ENCODE data around the gene SNTG2.

Gene SNTG2

DNA sequence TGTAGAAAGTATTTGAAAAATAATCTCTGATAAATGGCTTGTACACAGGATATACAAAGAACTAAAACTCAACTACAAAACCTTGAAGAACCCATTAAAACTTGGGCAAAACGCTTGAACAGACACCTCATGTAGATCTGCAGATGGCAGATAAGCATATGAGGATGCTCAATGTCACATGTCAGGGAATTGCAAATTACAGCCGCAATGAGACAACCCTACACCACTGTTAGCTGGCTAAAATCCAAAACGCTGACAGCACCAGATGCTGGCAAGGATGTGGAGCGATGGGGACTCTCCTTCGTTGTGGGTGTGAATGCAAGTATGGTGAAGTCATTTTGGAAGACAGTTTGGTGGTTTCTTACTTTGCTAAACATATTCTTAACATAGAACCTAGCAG is 53.7 kb downstream of the SNTG2 start:
- DNase-seq: no peak

- DNase-seq: no peak
These were observed 59.8 kb downstream of the SNTG2 start for GRCh38 chr2:1010415-1010930.

DNA sequence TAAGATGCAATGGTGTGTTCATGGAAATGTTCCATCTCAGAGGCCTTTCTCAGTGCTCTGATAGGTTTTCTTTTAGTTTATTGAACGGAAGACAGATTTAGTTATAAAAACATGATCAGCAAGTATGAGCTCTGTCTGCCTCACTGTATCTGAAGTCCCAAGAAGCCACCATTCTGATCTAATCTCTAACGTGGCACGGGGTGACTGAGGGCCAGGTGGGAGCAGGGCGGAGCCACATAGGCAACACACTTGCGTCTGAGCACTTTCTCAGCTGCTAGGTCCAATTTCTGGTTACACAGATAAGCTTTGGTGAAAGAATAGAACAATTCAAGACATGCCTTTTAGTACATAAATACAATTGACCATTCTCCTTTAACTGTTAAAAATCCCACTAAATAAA is 60.4 kb downstream of the SNTG2 start:
- DNase-seq: no peak

DNA sequence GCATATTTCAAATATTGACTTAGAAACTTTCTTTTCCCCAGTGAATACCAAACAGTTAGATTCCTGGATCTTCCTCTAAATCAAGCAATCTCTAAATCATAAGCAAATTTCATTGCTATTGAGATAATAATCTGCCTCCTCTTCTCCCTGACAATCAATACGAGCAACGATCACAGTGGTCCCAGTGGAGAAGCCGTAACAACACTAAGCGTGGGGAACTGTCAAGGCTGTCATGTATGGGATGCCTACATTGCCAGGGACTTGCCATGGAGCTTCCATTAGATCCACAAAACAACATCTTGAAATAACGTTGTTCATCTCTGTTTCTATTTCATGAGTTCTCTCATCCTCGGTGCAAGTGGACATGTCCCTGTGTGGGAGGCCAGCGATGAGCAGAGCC is 61.3 kb downstream of the SNTG2 start:
- DNase-seq: no peak

DNA sequence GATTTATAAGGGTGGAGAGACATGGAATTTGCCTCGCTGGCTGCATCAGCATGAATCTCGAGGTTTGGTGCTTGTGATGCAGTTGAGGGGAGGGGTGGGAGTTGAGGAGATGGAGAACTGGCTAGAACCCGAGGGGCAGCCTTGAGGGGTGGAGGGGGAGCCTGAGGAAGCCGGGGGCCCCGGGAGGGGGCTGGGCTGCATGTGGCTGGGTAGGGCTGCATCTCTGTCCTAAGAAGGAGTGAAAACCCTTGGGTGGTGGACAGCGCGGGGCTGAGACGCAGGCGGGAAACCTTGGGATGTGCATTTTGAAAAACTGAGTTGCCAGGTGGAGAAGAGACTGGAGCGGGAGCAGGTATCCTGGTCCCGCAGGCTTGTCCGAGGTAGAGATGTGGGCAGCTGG is 64.2 kb downstream of the SNTG2 start:
- no peak for DNase-seq

DNA sequence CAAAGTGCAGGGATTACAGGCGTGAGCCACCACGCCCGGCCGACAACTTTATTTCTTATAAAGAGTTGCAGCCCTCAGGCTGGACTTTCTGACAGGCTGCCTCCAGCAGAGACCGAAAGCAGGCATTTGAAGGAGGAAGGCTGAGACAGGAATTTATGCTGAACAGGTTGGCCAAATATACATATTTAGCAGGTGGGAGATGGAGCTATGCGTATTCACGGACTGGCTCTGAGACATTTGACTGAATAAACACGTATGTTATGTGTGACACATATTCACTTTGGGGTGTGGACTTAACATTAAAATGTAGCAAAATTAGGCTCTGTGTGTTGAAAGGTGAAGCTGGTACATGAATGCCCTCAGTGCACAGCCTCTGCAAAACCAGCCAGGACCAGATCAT is 65.9 kb downstream of the SNTG2 start:
- DNase-seq: no peak

DNA sequence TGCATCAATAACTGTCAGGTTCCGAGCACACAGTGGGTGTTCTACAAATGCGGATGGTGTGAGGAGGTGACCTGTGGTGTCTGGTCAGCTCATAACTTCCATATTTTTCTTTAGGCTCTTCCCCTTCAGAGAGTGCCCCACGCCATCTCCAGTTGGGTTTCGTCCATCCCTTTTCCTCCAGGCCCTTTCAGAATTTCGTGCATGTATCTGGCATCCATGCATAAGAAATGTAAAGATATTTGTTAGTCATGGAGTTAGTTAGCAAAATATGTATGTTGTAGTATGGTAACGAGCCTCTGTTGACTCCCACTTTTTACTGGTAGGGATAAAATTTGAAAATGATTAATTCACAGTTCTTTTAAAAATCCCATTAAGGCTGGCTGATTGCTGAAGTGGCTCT is 67.2 kb downstream of the SNTG2 start:
- no peak for DNase-seq

DNA sequence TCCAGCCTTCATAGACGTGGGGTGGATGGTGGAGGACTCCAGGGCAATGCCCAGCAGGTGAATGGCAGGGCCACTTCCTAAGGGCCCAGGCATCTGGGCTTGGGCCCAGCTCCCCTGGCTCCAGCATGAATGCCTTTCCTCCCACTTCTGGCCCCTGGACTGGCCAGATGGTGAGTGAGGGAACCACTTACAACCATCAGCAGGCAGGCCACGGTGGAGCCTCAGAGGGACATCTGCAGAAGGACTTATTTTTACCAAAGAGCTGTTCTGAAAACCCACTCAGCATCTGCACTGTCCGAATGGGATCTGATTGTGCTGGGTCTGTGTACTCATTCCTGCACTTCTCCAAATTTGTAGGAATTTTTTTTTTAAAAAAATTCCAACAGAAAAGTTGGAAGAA is 69.6 kb downstream of the SNTG2 start:
- DNase-seq: no peak

GRCh38 chr2:1022178-1022577 is 71.5 kb downstream of the SNTG2 start:
- DNase-seq: no peak

GRCh38 chr2:1024981-1025380 is 74.3 kb downstream of the SNTG2 start:
- no peak for DNase-seq

GRCh38 chr2:1026141-1026540 is 75.5 kb downstream of the SNTG2 start:
- no peak for DNase-seq

DNA sequence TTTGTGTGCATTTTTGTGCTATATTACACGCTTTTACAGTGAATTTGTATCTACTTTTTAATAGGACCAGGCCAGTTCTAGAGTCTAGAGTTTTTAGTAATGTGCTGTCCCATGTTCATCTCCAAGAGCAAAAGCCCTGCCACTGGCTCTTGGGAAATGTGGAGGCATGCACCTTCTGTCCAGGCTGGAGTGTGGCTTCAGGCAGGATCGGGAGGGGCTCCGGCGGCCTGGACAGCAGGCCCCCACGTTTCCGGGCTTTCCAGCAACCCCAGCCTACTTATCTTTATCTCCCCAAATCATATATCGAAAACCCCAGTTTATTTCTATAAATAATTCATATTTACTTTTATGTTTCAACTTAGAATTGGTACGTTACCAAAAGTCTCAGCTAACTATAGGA is 78.2 kb downstream of the SNTG2 start:
- DNase-seq: no peak

- DNase-seq: peak; percentile 34
These were observed 81.4 kb downstream of the SNTG2 start for GRCh38 chr2:1032030-1032429.

DNA sequence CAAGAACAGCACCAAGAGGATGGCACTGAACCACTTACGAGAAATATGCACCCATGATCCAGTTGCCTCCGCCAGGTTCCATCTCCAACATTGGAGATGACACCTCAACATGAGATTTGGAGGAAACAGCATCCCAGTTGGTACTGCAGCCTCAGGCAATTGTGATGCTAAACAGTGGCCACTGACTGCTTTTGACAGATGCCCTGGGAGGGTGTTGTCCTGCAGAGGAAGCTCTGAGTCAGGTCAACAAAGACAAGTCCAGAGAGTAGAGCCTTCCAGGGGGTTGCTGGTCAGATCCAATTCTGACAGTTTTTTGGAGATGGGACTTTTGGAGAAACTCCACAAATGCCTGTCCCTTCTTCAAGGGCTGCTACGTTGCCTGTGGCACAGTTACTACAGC is 82.4 kb downstream of the SNTG2 start:
- DNase-seq: no peak

DNA sequence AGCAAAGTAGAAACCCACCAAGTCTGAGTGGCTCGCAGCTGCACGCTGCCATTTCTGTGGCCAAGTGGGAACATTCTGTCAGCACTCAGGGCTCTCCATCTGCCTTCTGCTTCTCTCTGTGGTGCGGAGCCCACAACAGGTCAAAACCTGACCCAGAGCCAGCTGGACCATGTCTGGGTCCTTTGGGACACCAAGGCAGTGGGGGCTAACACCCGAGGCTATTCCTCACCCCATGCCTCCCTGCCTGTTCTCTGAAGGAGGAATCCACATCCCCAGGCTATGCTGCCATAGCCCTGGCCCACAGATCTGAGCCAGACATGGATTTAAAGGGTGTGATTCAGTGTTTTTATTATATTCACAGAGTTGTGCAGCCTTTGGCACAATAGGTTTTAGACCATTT is 86.4 kb downstream of the SNTG2 start:
- no peak for DNase-seq

GRCh38 chr2:1039549-1039948 is 88.9 kb downstream of the SNTG2 start:
- DNase-seq: no peak

- DNase-seq: no peak
These were observed 90.6 kb downstream of the SNTG2 start for GRCh38 chr2:1041012-1041805.

DNA sequence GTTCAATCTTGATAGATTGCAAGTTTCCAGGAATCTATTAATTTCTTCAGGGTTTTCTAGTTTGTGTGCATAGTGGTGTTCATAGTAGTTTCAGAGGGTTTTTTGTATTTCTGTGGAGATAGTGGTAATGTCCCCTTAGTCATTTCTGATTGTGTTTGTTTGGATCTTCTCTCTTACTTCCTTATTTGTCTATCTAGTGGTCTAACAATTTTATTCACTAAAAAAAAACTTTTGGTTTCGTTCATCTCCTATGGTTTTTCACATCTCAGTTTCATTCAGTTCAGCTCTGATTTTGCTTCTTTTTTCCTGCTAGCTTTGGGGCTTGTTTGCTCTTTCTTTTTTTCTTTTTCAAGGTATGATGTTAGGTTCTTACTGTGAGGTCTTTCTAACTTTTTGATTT is 94.5 kb downstream of the SNTG2 start:
- peak; percentile 1 for DNase-seq

DNA sequence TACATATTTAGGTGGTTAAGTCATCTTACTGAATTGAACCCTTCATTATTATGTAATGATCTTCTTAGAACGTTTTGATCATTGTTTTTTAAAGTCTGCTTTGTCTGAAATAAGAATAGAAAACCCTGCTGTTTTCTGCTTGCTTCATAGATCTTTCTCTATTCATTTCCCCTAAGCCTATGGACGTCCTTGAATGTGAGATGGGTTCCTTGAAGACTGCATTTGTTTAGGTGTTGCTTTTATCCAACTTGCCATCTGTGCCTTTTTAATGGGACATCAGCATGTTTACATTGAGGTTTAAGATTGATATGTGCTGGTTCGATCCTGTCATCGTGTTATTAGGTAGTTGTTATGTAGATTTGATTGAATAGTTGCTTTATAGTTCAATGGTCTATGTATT is 95.4 kb downstream of the SNTG2 start:
- DNase-seq: no peak

GRCh38 chr2:1047485-1047884 is 96.8 kb downstream of the SNTG2 start:
- peak; percentile 5 for DNase-seq

GRCh38 chr2:1049691-1050090 is 99.0 kb downstream of the SNTG2 start:
- no peak for DNase-seq

GRCh38 chr2:1051075-1051474 is 100.4 kb downstream of the SNTG2 start:
- no peak for DNase-seq

GRCh38 chr2:1052771-1053191 is 102.1 kb downstream of the SNTG2 start:
- no peak for DNase-seq

DNA sequence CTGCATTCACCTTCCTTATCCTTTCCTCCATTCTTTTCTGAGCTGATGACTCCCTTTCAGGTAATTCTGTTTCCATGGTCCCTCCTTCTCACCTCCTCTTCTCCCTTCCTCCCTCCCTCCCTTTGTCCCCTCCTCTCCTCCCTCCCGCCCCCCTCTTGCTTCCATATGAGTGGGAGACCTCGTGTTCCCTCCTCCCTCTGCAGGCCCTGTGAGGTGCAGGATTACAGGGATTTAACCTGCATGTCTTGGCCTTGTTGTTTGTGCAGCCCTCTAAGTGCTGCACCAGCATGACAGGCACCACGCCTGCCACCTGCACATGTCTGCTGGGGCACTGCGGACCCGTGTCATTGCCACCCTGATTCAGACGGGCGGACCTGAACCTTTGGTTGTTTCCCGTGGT is 103.1 kb downstream of the SNTG2 start:
- no peak for DNase-seq

- no peak for DNase-seq
These were observed 103.8 kb downstream of the SNTG2 start for GRCh38 chr2:1054399-1054798.
